ENCODE measurements around the gene S100A2. TPM values are rescaled to one million over a fixed set of nuclear protein-coding genes. Genes with fewer than 3 reads are reported as not detected.

Gene S100A2
- total and polyA plus RNA-seq, 2 of the 8 experiments (the other 6 are each of a cell fraction or from before 2014, with no cell fraction given) = 0.86 TPM; not detected in 1

- H3K23ac ChIP-seq (ENCODE audit: insufficient read length) = no peak overlapping the region
- no peak for TF ChIP-seq MAX (IDR thresholded peaks at IDR 0.05)
- no peak for TF ChIP-seq SIX5 (IDR thresholded peaks at IDR 0.05; ENCODE audit: low read depth, low read length)
These were observed 33.5 kb downstream of the S100A2 start for GRCh38 chr1:153532181-153532580.

More at GRCh38 chr1:153532181-153532580, 33.5 kb downstream of the S100A2 start:
- H4K8ac ChIP-seq (ENCODE audit: extremely low read depth, insufficient read depth, low read length) = no peak overlapping the region
- peak overlapping the region; percentile 60 to 69; a peak in 3 of 4 replicates for H3K4me2 ChIP-seq (ENCODE audit: insufficient read depth in 1 of 2, low read depth in 2 of 2, low read length in 2 of 2)
- peak overlapping the region in 1 of 4 experiments; percentile 54; a peak in 1 of 8 replicates for H3K4me3 ChIP-seq (ENCODE audit: extremely low read depth in 1 of 4, insufficient read depth in 2 of 4, low read depth in 3 of 4, low read length in 4 of 4)
- DNase-seq (ENCODE audit: low read depth in 1 of 2, low spot score in 2 of 2) (no peak), FAIRE-seq (no peak)
- no peak overlapping the region for H2AK5ac ChIP-seq (ENCODE audit: low read depth, low read length)
- ChIA-PET POLR2A (ENCODE audit: partially characterized antibody) (interaction anchor here (1.0 to 2.5 kb wide), 7 partner anchors 11 to 128 kb away, joined by 3 to 10 read pairs (median 5); no protein-coding TSS in a partner anchor), CTCF (ENCODE audit: partially characterized antibody) (interaction anchor here (0.9 to 10.2 kb wide), 27 partner anchors 8 to 394 kb away, joined by 3 to 165 read pairs (median 13); partner anchors contain the start of genes S100A1, S100A13, S100A14 and S100A16)
- peak overlapping the region; percentile 62; the same call in 1 of the 2 replicates for H2BK12ac ChIP-seq (ENCODE audit: low read depth, low read length)
- peaks cover 0 to 19% (median 6%) of the 10 kb centered on the region in 4 experiments; a peak in 5 of 7 replicates for H3K27me3 ChIP-seq (replicated peaks in 1 of 4; ENCODE audit: control insufficient read depth in 3 of 4, extremely low read depth in 1 of 4, insufficient read depth in 3 of 4, low read length in 3 of 4)
- no peak overlapping the region for H3K56ac ChIP-seq (replicated peaks; ENCODE audit: insufficient read length, low read depth, low read length)
- H3K9ac ChIP-seq (replicated peaks in 1 of 4; ENCODE audit: extremely low read depth in 1 of 4, low read depth in 3 of 4, low read length in 3 of 4) = no peak overlapping the region
- no peaks in the 10 kb centered on the region for H3K36me3 ChIP-seq (ENCODE audit: control insufficient read depth in 2 of 4, insufficient read depth in 4 of 4, low read length in 3 of 4)
- H3K4me1 ChIP-seq (replicated peaks in 1 of 4; ENCODE audit: control insufficient read depth in 3 of 4, insufficient read depth in 4 of 4, low read length in 3 of 4) = peaks cover 8 to 34% (median 21%) of the 10 kb centered on the region in 4 experiments
- no peak overlapping the region for H3K27ac ChIP-seq (ENCODE audit: low read depth, low read length)
- peak overlapping the region; percentile 77; the same call in 1 of the 2 replicates for H2BK5ac ChIP-seq (ENCODE audit: low read depth, low read length)
- peaks cover 2% of the 10 kb centered on the region for H3K23me2 ChIP-seq (ENCODE audit: low read depth, low read length)
- WGBS, 2 experiments (ENCODE audit: extremely low coverage in 1 of 2, insufficient coverage in 1 of 2, insufficient read length in 1 of 2, insufficient replicate concordance in 2 of 2, low coverage in 1 of 2, low lambda C conversion rate in 2 of 2, missing lambda C conversion rate in 1 of 2) = 85% methylated on average over 2 of the region's 2 CpGs; no CpG with 5 or more reads in 1 of the 2 experiments
- peak overlapping the region; percentile 19; the same call in 1 of the 2 replicates for H2AFZ ChIP-seq (ENCODE audit: low read length)
- no peaks in the 10 kb centered on the region for H3K79me1 ChIP-seq (ENCODE audit: low read depth, low read length)
- no peak overlapping the region for H4K5ac ChIP-seq (ENCODE audit: insufficient read length, low read depth, low read length)
- H2BK120ac ChIP-seq (replicated peaks; ENCODE audit: low read depth, low read length) = no peak overlapping the region
- H2BK20ac ChIP-seq (ENCODE audit: low read length) = 0 out of 2 replicates have a peak overlapping the region, but pooled peaks have one; percentile 15
- H3K9me3 ChIP-seq (ENCODE audit: insufficient read depth in 2 of 2, low read depth in 1 of 2, low read length in 1 of 2) = no peaks in the 10 kb centered on the region
- no peak overlapping the region for H4K91ac ChIP-seq (replicated peaks; ENCODE audit: insufficient read length, low read length)
- H2BK15ac ChIP-seq (ENCODE audit: low read length) = no peak overlapping the region
- H3K14ac ChIP-seq (ENCODE audit: insufficient read length) = no peak overlapping the region
- no peak overlapping the region for H3K4ac ChIP-seq (replicated peaks; ENCODE audit: insufficient read length, low read depth, low read length)
- no peaks in the 10 kb centered on the region for H3K79me2 ChIP-seq (ENCODE audit: control insufficient read depth in 1 of 2, insufficient read depth in 2 of 2, low read length in 2 of 2)
- no peak overlapping the region for H3K18ac ChIP-seq (ENCODE audit: extremely low read depth, low read length)
- H4K20me1 ChIP-seq (replicated peaks in 1 of 2; ENCODE audit: control insufficient read depth in 1 of 2, insufficient read depth in 2 of 2, low read length in 2 of 2) = no peaks in the 10 kb centered on the region
